ENCODE data around the gene LMNTD1.

The LMNTD1 gene

DNA sequence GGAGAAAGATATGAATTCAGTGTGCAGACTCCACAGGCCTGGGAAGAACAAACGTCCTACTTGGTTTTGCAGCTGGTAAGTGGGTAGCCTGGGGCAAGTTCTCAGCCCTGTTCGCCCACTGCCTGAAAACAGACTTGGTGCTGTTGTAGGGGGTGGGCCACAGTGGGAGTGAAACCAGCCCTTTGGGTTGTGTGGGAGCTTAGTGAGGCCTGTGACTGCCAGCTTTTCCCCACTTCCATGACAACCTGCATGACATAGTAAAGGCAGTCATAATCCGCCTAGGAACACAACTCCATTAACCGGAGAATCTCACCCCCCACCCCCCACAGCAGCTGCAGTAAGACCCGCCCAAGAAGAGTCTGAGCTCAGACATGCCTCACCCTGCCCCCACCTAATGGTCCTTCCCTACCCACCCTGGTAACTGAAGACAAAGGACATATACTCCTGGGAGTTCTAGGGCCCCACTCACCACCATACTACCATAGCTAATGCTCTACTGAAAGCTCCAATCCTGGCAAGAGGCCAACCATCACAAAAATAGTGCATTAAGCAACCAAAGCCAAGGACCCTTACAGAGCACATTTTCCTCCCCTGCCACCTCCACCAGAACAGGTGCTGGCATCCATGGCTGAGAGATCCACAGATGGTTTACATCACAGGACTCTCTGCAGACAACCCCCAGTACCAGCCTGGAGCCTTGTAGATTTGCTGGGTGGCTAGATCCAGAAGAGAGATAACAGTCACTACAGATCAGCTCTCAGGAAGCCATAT, 39.8 kb upstream of the LMNTD1 start:
- Histone ChIP-seq H3K4me1 (ENCODE audit: control insufficient read depth, low read length) (no peaks in the 10 kb centered on the region), H4K20me1 (ENCODE audit: control insufficient read depth, insufficient read depth, low read depth, low read length) (no peaks in the 10 kb centered on the region), H3K36me3 (ENCODE audit: control insufficient read depth, low read length) (no peaks in the 10 kb centered on the region), H3K9me3 (ENCODE audit: control insufficient read depth, insufficient read depth, low read length) (no peaks in the 10 kb centered on the region), H3K79me2 (ENCODE audit: control insufficient read depth, low read length) (no peaks in the 10 kb centered on the region), H3K4me2 (ENCODE audit: low read length) (no peak overlapping the region), H3K9me2 (replicated peaks; ENCODE audit: control insufficient read depth, low read length) (no peaks in the 10 kb centered on the region), H3K27me3 (ENCODE audit: control insufficient read depth, low read length) (no peaks in the 10 kb centered on the region), H3K27ac (ENCODE audit: low read depth, low read length) (no peak overlapping the region), H3F3A (ENCODE audit: control insufficient read depth, insufficient read depth) (no peaks in the 10 kb centered on the region), H3K4me3 (ENCODE audit: low read length) (no peak overlapping the region)
- no peak for TF ChIP-seq EZH2phosphoT487 (IDR thresholded peaks at IDR 0.05; ENCODE audit: borderline replicate concordance, low read length)
- TF ChIP-seq, protein P1, sequence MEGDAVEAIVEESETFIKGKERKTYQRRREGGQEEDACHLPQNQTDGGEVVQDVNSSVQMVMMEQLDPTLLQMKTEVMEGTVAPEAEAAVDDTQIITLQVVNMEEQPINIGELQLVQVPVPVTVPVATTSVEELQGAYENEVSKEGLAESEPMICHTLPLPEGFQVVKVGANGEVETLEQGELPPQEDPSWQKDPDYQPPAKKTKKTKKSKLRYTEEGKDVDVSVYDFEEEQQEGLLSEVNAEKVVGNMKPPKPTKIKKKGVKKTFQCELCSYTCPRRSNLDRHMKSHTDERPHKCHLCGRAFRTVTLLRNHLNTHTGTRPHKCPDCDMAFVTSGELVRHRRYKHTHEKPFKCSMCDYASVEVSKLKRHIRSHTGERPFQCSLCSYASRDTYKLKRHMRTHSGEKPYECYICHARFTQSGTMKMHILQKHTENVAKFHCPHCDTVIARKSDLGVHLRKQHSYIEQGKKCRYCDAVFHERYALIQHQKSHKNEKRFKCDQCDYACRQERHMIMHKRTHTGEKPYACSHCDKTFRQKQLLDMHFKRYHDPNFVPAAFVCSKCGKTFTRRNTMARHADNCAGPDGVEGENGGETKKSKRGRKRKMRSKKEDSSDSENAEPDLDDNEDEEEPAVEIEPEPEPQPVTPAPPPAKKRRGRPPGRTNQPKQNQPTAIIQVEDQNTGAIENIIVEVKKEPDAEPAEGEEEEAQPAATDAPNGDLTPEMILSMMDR (IDR thresholded peaks at IDR 0.05; ENCODE audit: low read depth, low read length, poor library complexity, severe bottlenecking), result no peak

DNA sequence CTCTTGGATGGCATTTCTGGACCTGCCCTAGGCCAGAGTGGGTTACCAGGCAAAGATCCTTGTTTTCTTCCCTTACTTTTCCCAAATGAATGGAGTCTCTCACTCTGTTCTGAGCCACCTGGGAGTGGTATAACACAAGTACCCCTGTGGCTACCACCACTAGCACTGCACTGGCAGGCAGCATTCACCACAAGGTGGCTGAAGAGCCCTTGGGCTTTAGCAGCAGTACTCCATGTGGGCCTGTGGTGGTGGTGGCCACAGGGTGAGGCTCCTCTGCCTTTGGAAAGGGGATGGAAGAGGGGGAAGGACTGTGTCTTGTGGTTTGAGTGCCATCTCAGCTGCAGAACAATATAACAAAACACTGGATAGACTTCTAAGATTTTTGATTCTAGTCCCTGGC, 38.1 kb upstream of the LMNTD1 start:
- Histone ChIP-seq H3K9me3 (ENCODE audit: control insufficient read depth, insufficient read depth, low read length) (no peaks in the 10 kb centered on the region), H3K4me3 (ENCODE audit: low read length) (no peak overlapping the region), H3F3A (ENCODE audit: control insufficient read depth, insufficient read depth) (no peaks in the 10 kb centered on the region), H3K27me3 (ENCODE audit: control insufficient read depth, low read length) (no peaks in the 10 kb centered on the region), H3K27ac (ENCODE audit: low read depth, low read length) (no peak overlapping the region), H3K4me1 (ENCODE audit: control insufficient read depth, low read length) (no peaks in the 10 kb centered on the region), H3K9me2 (replicated peaks; ENCODE audit: control insufficient read depth, low read length) (no peaks in the 10 kb centered on the region), H3K79me2 (ENCODE audit: control insufficient read depth, low read length) (no peaks in the 10 kb centered on the region), H4K20me1 (ENCODE audit: control insufficient read depth, insufficient read depth, low read depth, low read length) (no peaks in the 10 kb centered on the region), H3K4me2 (ENCODE audit: low read length) (no peak overlapping the region), H3K36me3 (ENCODE audit: control insufficient read depth, low read length) (no peaks in the 10 kb centered on the region)
- TF ChIP-seq, protein P1 (IDR thresholded peaks at IDR 0.05; ENCODE audit: low read depth, low read length, poor library complexity, severe bottlenecking), result no peak
- no peak for TF ChIP-seq EZH2phosphoT487 (IDR thresholded peaks at IDR 0.05; ENCODE audit: borderline replicate concordance, low read length)

DNA sequence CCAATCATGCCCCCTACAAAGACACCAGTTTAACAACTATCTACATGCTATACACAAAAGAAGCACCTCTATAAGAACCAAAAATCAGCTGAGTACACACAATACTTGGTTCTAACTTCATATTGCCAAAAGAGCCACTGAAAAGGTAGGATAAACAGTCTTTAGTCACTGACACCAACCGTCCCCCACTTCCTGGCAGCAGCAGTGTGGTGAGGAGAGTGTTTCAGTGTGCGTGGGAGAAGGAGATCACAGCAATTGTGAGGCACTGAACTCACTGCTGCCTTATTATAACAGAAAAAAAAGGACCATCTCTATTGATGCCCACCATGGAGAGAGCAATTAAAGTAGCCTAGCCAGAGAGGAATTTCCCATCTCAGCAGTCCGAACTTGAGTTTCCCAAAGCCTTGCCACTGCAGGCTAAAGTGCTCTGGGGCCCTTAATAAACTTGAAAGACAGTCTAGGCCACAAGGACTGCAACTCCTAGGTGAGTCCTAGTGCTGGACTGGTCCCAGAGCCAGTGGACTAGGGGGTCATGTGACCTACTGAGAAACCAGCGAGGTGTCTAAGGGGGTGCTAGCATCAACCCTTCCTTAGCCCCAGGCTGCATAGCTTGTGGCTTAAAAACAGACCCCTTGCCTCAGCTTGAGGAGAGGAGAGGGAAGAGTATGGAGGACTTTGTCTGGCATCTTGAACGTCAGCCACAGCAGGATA, 37.1 kb upstream of the LMNTD1 start:
- Histone ChIP-seq H3K27me3 (ENCODE audit: control insufficient read depth, low read length) (no peaks in the 10 kb centered on the region), H3F3A (ENCODE audit: control insufficient read depth, insufficient read depth) (no peaks in the 10 kb centered on the region), H3K9me2 (replicated peaks; ENCODE audit: control insufficient read depth, low read length) (no peaks in the 10 kb centered on the region), H3K4me2 (ENCODE audit: low read length) (no peak overlapping the region), H3K79me2 (ENCODE audit: control insufficient read depth, low read length) (no peaks in the 10 kb centered on the region), H3K4me1 (ENCODE audit: control insufficient read depth, low read length) (no peaks in the 10 kb centered on the region), H4K20me1 (ENCODE audit: control insufficient read depth, insufficient read depth, low read depth, low read length) (no peaks in the 10 kb centered on the region), H3K4me3 (ENCODE audit: low read length) (no peak overlapping the region), H3K9me3 (ENCODE audit: control insufficient read depth, insufficient read depth, low read length) (no peaks in the 10 kb centered on the region), H3K27ac (ENCODE audit: low read depth, low read length) (no peak overlapping the region), H3K36me3 (ENCODE audit: control insufficient read depth, low read length) (no peaks in the 10 kb centered on the region)
- TF ChIP-seq, protein P1 (IDR thresholded peaks at IDR 0.05; ENCODE audit: low read depth, low read length, poor library complexity, severe bottlenecking), result no peak
- no peak for TF ChIP-seq EZH2phosphoT487 (IDR thresholded peaks at IDR 0.05; ENCODE audit: borderline replicate concordance, low read length)

Measured in DOHH2 (cell line).